GM18499 (cell line): ENCODE measurements around the gene CCM2L.

ENCODE experiments used
- ATAC-seq: cut with Tn5 transposase; IDR thresholded peaks from one replicate; pipeline ENCODE4 v1.9.1; 2021; ENCODE audit warnings: moderate number of reproducible peaks; ENCODE audit not compliant: insufficient read depth, unreplicated experiment

The CCM2L gene

GRCh38 chr20:31991339-31991705, 18.9 kb upstream of the CCM2L start:
- ATAC-seq: no peak

GRCh38 chr20:31992086-31992485, 18.2 kb upstream of the CCM2L start:
- ATAC-seq: no peak

GRCh38 chr20:31996996-31997395, 13.2 kb upstream of the CCM2L start:
- ATAC-seq: no peak

GRCh38 chr20:31998246-31998645, 12.0 kb upstream of the CCM2L start:
- no peak for ATAC-seq

- ATAC-seq: no peak
Measured at GRCh38 chr20:32003325-32003724, 6.9 kb upstream of the CCM2L start.

GRCh38 chr20:32004963-32005362, 5.3 kb upstream of the CCM2L start:
- no peak for ATAC-seq

GRCh38 chr20:32006053-32006452, 4.2 kb upstream of the CCM2L start:
- no peak for ATAC-seq

- no peak for ATAC-seq
Measured at GRCh38 chr20:32006841-32007786, 3.1 kb upstream of the CCM2L start.

- no peak for ATAC-seq
Measured at GRCh38 chr20:32007787-32008616, 2.2 kb upstream of the CCM2L start.

- no peak for ATAC-seq
Measured at GRCh38 chr20:32009564-32009963, 674 bp upstream of the CCM2L start.

GRCh38 chr20:32010666-32011065, 428 bp downstream of the CCM2L start:
- ATAC-seq: no peak

- ATAC-seq: no peak
Measured at GRCh38 chr20:32012159-32012688, 2.0 kb downstream of the CCM2L start.

- no peak for ATAC-seq
Measured at GRCh38 chr20:32013326-32013725, 3.1 kb downstream of the CCM2L start.

GRCh38 chr20:32017711-32018251, 7.5 kb downstream of the CCM2L start:
- no peak for ATAC-seq

- ATAC-seq: no peak
Measured at GRCh38 chr20:32018269-32019155, 8.3 kb downstream of the CCM2L start.

GRCh38 chr20:32019156-32019510, 8.9 kb downstream of the CCM2L start:
- ATAC-seq: no peak

- no peak for ATAC-seq
Measured at GRCh38 chr20:32019563-32020463, 9.6 kb downstream of the CCM2L start.

- no peak for ATAC-seq
Measured at GRCh38 chr20:32021091-32021490, 10.9 kb downstream of the CCM2L start.
